Daoy (cell line): ENCODE results near the gene CAVIN2. TPM values are rescaled to one million over a fixed set of nuclear protein-coding genes. Genes with fewer than 3 reads are reported as not detected.
A peak's percentile ranks its signal among the peaks of the same experiment; 100 is the strongest.

ENCODE experiments used
- DNase-seq: peaks from one replicate; pipeline ENCODE4 v3.0.0-alpha.2; 2015; ENCODE audit warnings: low read depth
- total RNA-seq: library from RNA; depleted of rRNA; stranded (reverse); fragments of >200 nt; shearing (Covaris generic); gene quantifications from 2 replicates; pipeline ENCODE4 v1.2.3, GENCODE V29; 2014; rRNA removed

CAVIN2 gene, protein sequence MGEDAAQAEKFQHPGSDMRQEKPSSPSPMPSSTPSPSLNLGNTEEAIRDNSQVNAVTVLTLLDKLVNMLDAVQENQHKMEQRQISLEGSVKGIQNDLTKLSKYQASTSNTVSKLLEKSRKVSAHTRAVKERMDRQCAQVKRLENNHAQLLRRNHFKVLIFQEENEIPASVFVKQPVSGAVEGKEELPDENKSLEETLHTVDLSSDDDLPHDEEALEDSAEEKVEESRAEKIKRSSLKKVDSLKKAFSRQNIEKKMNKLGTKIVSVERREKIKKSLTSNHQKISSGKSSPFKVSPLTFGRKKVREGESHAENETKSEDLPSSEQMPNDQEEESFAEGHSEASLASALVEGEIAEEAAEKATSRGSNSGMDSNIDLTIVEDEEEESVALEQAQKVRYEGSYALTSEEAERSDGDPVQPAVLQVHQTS
- 0.06 TPM in 1 of 2 replicates, not detected in the other for total RNA-seq

DNA sequence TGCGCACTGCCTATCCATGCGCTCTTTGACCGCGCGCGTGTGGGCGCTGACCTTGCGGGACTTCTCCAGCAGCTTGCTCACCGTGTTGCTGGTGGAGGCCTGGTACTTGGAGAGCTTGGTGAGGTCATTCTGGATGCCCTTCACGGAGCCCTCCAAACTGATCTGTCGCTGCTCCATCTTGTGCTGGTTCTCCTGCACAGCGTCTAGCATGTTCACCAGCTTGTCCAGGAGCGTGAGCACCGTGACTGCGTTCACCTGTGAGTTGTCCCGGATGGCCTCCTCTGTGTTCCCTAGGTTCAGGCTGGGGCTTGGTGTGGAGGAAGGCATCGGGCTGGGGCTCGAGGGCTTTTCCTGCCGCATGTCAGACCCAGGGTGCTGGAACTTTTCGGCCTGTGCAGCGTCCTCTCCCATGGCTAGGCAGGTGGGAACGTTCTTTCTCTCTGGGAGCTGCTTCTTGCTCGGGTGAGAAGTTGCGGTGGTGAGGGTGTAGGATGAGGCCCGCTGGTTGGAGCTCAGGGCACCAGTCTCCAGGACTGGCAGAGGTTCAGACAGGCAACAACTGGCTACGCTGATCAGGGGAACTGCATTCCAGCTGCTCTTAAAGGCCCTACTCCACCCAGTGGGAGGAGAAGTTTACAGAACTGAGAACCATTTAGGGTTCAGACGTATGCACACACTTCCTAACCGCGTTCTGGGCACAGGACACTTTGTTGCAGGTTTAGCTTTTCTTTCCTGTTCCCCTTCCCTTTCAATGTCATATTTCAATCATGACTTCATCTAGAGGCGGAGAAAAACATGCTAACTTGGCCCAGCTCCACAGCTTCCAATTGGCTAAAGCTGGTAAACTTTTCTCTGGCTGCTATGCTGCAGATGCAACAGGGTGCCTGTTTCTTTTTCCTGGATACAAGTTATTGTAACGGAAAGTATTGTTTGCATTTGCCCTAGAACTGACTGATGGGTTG is at the start of gene CAVIN2:
TSS of gene CAVIN2 (minus strand) at position 574 of the 962 bp plus-strand sequence. CDS start at position 411, 163 bp downstream.
- DNase-seq: peak; percentile 65

DNA sequence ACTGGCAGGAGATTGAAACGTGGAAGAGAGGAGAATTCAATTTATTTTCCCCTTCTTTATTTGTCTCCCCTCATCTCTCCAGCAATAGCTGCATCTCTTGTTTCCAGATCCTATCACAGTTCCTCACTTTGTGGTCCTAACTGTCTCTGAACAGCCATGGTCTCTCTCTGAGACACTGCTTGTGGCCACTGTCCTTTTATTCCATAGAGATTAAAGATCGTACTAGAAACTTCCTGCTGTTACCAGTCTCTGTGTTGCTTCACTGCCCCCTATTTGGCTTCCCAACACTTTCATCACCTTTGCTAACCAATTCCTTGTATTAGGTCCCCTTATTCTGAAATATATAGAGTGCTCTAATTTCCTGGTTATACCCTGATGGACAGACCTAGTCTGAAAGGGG is 48.9 kb upstream of the CAVIN2 start:
- no peak for DNase-seq

DNA sequence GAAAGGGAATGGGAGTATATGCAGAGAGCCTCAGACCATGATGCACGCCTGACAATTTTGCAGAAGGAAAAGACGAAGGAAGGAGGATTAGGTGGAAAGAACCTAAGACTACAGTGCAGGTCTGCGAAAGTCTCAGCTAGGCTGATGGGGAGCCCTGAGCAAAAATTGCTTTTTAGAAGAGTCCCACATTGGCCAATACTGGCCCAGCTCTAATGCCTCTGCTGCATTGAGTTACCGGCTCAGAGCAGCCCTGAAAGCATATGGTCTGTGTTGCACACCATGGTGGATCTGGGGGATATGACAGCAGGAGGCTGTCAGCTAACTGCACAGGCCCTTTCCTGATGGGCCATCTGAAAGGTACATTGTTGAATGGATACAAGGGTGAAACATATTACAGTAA is 48.3 kb upstream of the CAVIN2 start:
- DNase-seq: no peak

DNA sequence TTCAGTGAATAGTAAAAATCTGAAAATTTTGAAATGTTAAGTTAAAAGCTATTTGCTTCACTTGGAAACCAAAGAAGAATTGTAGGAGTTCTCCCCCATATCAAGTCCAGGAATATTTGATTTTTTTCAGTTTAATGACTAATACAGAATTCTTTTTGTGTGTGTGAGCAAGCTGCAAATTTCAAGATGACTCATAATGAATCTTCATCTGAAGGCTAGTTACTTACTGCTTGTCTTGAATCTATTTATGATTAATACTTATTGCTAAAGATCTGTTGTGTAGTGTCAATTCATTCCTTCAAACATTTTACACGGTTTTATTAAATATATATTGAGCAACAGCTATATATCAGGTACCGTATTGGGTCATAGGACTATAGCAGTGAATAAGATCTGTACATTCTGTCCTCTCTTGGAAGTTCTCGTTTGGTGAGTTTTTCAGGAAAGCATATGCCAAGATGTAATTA is 47.8 kb upstream of the CAVIN2 start:
- DNase-seq: peak; percentile 33

DNA sequence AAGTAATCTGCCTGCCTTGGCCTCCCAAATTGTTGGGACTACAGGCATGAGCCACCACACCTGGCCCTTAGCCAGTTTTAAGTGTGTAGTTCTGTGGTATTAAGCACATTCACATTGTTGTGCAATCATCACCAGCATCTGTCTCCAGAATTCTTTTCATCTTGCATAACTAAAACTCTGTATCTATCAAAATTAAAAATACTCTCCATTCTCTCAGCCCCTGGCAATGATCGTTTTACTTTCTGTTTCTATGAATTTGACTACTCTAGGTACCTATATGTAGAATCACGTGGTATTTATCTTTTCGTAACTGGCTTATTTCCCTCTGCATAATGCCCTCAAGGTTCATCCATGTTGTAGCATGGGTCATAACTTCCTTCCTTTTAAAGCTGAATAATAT is 45.5 kb upstream of the CAVIN2 start:
- DNase-seq: no peak

DNA sequence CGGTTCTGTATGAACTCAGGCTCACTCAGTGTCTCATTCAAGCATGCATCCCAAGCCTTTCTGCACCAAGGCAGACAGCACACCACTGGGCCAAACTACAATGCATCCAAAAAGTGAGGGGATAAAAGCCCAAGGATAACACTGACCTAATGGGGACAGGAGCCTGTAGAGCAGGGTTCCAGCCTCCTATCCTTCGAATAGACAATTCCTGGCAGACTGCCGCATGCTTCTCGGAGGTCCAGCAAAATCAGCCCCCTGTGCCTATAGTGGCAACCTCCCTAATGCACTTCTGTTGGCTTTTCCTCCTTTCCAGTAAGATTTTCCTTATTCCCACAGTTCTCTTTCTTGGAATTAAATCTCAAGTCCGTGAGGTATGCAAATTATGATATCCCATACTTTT is 44.8 kb upstream of the CAVIN2 start:
- DNase-seq: no peak

DNA sequence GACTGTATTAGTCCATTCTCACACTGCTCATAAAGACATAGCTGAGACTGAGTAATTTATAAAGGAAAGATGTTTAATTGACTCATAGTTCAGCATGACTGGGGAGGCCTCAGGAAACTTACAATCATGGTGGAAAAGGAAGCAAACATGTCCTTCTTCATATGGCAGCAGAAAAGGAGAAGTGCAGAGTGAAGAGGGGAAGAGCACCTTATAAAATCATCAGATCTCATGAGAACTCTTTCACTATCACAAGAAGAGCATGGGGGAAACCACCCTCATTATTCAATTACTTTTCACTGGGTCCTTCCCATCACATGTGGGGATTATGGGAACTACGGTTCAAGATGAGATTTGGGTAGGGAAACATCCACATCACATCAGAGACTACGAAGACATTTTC is 43.0 kb upstream of the CAVIN2 start:
- DNase-seq: no peak

DNA sequence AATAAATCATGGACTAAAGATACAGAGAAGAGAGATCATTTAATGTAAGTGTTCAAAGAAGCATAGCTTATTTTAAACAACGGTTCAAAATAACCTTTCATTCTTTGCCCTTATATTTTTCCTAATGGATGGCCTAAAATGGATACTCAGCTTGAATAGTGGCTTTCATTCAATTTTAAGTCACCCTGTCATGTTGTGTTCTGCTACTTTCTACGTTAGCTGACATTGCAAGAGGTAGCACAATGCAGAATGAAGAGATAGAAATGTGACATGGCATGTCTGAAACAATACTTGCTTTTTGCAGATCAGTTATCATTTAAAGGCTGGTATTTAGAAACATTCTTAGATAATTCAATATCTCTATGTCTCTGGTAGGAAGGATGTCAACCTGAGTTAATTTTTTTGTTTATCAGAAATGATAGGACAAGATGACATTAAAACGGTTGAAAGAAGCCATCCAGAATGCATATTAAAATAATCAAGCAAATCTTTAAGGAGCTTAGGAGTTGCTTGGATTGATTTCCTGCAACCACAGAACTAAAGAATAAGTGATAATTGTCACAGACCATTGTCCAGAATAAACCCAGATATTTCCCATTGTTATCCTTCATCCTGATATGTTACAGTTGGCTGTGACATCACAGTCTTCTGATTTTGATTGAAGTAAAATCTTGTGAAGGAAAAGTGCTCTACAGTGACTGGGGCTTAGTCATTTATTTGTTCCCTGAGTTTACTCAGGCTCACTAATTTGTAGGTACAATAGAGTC is 41.7 kb upstream of the CAVIN2 start:
- no peak for DNase-seq

DNA sequence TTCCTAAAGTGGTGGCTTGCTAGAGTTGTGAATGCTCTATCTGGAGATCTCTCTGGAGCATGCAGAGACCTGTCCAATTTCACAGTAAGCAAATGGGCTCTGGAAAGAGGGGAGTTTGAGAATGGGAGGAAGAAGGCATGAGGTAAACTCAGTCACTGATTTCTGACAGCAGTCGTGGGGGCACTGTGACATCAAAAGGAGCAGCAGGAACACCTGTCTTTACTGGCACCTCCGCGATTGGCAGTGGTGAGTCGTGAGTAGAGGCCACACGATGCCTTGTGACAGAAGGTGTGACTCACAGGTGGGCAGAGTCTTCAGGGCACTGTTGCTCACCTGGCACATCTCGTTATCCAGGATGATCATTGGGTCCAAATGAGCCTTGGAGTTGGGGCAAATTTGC is 38.8 kb upstream of the CAVIN2 start:
- DNase-seq: no peak

DNA sequence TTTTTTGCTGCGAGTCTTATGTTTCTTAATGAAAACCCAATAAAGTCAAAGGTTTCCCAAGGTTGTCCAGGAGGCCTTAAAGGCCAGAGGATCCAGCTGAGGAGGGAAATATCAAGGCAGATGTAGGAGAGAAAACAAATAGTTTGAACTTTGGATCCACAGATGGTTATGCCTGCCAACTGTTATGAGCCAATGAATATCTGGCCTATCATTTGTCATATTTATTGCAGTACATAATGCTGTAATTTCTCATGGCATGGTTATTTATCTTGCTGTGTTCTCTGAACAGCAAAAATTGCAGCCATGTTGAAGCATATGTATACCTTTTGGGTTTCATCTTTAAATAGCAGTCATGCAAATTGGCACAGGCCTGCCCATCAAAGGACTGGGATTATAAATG is 38.2 kb upstream of the CAVIN2 start:
- DNase-seq: no peak

DNA sequence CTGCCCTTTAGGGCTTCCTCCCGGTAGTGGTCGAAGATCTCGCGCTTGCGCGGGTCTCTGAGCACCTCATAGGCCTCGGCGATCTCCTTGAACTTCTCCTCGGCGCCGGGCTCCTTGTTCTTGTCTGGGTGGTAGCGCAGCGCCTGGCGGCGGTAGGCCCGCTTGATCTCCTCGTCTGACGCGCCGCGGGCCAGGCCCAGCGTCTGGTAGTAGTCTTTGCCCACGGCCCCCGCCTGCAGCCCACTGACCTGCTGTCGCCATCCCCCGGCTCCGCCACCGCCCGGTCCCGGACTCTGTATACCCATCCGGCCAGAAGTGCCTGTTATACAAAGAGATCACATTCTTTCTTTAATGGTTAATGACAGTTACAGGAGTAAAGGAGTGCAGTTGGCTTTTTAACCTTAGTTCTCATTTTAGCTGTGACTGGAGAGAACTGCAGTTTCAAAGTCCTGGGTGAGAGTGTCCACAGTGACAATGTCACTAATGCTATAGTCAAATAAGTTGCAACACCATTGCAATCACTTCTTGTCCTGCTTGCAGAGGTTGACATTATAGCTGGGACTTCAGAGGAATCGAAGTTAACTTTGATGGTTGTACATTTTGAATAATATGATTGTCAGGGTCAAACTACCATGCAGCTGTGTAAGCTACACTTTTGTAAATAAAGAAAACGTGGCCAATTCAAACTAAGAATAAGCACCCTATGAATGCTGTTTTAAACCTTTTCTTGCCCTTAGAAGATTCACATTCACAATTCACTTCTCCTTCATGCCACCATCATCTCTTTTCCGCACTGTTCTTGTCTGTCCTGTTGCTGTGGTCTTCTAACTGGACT is 35.3 kb upstream of the CAVIN2 start:
- DNase-seq: no peak

DNA sequence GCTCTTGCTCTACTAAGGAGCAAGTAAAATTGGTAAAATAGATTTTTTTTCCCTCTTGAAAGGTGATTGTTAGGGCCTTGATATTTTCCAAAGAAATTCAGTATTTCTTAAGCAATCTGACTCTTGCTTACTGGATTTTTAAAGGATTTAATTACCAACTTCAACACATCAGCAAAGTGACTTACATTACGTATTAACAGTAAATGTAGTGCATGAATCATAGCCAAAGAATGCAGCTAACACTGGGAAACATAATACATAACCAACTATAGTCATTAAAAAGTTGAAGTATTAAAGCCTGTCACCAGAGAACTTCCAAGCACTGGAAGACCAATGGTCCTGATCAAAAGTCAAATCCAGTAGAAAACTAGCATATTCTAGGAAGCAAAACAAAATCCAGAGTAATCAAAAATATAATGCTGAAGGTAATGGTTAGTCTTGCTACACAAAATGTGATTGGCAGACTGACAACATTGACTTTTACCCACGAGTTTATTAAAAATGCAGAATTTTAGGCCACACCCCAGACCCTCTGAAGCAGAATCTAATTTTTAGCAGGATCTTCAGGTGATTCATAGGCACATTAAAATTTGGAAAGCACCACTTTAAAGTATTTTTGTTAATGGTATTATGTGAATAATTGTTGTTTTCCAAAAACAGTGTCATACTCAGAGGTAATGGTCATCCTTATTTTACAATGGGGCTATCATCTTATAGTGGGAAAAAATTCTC is 31.8 kb upstream of the CAVIN2 start:
- DNase-seq: peak; percentile 52

DNA sequence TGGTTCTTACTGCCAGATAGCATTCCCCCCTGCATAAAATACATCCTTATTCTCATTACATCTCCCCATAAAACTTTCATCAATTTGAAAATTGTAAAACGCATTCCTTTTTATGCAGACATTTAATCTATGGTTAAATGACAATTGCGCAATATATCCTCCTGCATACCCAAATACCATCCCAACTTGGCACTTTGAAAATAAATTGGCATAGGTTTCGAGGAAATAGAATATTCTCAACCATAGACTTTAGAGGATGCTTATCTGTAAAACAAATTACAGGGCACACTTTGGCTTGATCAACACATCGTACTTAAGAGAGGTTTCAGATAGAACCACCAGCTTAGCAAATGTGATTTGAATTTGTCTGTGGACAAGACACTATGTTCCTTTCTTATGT is 31.0 kb upstream of the CAVIN2 start:
- no peak for DNase-seq

DNA sequence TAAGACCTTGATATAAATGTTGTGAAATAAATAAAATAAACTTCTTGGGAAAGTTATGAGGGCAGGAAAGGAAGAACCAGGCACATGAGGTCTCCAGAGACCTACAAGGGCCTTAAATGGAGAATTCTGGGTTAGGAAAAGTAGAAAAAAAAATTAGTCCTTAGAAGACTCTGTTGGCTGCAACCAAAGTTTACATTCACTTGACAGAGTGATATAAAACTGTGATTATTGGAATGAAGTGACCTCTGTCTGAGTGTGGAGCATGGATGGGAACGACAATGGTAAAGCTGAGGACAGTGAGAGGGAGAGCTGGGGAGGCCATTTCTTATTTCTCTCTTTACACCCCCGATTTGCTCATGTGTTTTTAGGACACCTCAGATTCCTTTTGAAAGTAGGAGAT is 29.0 kb upstream of the CAVIN2 start:
- no peak for DNase-seq

DNA sequence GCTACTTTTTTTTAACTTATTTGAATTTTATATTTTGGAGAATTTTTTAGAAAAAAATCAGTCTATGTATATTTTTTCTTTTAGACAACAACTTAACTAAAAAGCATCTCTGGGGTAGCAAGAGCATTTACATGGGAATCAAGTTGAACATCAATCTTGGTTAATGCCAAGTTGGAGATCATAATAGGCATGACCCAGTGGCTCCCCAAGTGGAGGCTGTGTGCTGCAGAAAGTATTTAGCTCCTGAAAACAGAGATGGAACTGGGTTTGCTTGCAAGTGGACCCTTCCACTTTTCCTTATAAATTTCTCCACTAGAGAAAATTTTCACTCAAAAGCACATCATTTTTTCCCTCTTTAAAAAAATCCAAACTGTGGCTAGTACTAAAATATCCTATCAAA is 23.9 kb upstream of the CAVIN2 start:
- DNase-seq: no peak

DNA sequence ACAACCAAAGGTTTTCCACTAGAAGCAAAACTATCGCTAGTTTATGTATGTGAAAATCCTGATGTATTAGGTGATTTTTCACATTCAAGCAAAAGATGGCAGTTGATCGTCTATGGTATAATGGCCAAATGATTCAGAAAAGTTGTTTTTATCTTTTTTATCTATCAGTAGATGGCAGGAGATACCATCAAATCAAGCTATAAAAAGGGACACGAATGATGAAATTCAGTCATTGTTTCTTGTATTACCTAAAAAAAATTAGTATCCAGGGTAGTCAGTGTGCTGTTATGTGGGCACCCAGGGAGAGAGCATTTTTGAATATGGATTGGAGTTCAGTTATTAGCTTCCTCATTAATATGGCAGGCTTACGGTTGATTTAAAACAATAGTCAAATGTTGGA is 22.9 kb upstream of the CAVIN2 start:
- no peak for DNase-seq

DNA sequence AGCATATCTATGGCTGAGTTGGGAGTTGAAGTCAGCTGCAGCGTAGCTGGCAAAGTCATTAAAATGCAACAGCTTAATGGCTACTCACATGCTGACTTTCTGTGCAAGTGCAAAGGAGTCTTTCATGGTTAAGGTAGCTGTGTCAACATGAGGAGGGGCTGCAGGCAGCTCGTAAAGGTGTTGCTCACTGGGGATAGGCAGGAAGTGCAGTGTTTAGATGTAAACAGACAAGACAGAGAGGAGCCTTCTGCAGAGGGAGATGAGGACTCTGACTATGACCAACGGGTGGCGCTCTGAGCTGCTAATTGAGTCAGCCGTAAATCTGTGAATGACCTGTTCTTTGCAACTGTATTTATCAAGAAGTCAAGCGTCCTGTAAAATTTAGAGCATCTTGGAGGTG is 22.3 kb upstream of the CAVIN2 start:
- DNase-seq: peak; percentile 48

DNA sequence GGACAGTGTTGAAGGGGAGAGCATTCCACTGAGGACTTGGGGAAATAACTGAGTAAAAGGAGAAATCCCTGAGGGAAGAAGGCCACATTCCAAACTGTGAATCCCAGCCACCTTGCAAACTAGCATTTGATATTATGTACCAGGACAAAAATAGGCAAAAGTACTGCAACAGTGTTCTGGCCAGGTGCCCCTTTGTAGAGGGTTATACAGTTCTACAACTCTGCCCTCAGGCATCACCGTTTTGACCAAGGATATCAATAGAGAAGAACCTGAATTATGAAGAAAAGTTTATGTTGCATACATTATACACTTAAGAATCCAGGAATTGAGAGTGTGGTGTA is 20.6 kb upstream of the CAVIN2 start:
- no peak for DNase-seq

DNA sequence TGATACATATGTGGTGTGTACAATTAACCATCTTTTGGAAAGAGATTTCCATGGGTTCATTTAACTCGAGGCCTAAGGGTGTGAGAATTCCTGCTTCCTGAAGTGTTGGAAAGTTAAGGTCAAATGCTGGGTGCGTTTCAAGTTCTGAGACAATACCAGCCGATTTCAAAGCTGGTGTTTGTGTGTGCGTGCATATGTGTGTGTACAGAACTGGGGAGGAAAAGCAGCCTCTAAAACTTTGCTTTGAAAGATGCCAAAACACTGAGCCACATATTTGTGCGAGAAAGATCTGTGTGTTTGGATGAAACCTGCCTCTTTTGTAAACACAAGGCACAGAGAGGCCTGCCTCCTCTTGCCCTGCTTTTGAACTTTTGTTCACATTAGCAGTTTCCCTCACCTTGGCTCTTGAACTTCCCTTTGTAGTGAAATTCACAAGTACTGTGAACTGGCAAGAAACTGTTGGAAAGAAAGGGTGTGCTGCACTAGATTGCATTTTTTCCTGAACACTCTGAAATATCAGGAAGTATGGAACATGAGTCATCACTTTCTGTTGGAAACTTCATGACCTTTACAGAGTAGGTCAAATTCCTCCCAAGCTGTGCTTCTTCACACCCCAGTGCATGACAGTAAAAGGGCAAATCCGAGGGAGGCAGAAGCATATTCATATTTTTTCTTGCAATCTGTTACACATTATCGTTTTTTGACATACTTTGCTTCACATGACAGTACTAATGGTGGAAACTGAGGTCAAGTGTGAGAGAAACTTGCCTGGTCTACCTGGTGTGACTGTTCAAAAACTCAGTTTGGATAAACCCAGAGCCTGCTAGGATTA is 20.0 kb upstream of the CAVIN2 start:
- DNase-seq: peak; percentile 68
